ENCODE measurements around the gene C10orf95.
A peak's percentile ranks its signal among the peaks of the same experiment; 100 is the strongest.

The C10orf95 gene

DNA sequence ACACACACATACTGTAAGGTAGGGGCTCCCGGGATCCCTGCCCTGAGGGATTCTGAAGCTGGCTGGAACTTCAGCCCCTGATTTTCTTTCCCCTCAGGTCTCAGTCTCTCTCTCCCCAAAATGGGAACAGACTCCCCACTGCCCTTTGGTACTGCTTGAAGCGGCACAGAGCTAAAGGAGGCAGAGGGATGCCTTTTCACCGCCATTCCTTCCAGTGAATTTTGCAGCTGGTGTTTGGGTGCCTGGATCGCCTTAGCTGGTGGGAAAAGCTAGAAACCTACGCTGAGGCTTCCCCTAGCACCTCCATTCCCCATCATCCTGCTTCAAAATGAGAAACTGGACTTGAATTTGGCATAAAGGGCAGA, 16.2 kb downstream of the C10orf95 start:
- no peak for DNase-seq (ENCODE audit: low read depth in 3 of 3)

DNA sequence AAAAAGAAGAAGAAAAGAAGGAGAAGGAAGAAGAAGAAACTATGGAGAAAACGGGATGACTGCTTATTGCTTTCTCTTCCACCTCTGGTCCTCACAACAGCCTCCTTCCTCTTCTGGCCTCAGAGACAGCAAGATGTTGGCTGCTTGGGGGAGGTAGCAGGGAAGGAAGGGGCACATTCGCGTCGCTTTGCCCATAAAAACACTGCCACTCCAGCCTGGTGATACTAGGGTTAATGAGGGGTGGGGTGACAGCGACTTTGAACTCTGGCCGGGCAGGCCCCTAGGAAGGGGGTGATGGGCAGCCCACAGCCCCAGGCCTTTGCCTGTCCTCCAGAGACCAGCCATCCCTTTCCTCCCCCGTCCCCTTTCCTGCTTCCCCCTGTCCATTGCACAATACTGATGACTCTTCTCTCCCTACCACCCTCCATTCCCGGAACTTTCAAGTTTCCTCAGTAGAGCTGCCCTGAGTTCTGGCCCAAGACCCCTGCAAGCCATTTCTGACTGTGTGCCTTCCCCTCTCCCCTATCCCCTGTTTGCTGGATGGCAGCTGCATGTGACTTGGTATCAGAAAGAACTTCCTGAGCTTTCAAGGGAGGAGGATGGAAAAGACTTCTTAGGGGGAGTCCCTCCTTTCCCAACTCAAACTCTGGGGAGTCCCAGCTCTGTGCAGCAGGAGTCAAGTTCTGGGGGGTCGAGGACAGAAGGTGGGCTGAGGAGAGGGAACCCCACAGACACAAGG, 16.8 kb downstream of the C10orf95 start:
- DNase-seq (ENCODE audit: low read depth in 3 of 3) = no peak

DNA sequence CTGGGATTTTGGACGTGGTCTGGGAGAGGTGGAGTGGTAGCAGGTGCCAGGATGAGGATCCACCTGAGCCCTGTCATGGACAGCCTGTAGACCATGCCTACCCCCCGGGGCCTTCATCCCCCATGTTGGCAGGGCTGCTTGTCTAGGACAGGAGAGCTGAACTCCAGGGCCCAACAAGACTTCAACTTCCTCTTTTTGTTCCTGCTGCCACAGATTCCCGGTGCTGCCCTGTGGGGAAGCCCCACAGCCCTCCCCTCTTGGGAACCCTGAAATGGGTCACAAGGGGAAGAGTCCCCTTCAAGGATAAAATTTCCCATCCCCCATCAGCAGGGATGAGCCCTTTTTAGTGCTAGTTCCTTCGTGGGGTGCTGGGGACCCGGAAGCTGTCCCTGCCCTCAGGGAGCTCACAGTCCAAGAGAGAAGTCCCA, 17.7 kb downstream of the C10orf95 start:
- DNase-seq (ENCODE audit: low read depth in 3 of 3) = no peak

DNA sequence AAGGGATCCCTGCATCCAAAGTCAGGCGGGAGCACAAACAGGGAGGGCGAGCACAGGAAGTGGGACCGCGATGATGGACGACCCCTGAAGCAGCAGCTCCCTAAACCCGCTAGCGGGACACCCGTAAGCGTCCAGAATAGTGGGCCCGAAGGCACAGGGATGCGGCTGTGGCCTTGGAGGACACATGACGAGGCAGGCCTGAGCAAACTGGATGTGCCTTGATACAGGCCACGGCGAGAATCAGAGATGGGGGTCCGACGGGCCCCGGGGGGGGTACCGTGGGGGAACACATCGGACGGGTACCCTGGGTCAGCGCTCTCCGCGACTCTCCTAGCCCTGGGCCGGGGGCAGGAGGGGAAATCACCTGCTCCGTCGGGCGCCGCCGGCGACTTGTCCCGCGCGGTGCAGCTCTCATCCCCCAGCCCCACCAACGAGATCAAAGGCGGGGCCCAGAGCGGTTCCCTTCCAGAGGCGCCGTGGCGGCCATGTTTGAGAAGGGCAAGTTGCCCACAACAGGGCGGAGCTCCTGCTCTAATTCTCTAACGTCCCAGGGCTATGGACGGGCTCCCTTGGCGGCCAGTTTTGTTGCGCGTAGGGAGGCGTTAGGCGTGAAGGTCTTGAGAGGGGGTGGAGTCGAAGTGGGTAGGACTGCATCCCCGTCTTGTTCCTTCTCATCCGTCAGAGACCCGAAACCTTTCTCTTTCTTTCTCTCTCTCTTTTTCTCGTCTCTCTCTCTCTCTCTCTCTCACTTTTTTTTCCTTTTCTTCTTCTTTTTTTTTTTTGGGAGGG, 19.0 kb downstream of the C10orf95 start, which contains the start of gene CUEDC2:
Gene CUEDC2, minus strand, starts transcription at position 413 of the 789 bp plus-strand sequence. CDS start 7,386 bp downstream, outside the sequence.
- DNase-seq (ENCODE audit: low read depth in 3 of 3) = peak; percentile 95 to 96 (median 96)

DNA sequence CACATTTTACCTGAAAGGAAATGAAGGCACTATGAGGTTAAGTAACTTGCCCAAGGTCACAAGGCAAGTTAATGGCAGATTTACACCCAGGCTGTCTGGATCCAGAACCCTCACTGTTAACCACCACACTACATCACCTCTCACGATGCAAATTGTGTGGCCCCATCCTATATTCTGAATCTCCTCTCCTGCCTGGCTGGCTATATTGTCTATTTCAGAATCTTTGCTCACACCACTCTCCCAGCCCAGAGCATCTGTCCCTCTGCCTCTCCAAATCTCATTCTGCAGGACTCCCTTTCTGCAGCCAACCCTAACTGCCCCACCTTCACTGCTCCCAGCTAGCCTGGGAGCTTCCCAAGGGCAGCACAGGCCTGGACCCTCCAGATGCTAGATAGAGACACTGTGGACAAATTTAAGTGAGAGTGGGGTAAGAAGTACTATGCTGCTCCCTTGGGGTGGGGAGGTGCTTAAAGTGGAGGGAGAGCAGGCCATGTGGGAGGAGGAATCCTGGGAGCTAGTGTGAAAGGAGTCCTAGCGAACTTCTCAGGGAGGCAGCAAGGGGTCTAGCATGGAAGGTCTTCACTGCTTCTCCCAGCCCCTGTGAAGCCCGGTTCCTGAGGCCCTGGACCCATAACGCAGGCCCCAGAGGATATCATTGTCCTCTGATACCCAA, 19.8 kb downstream of the C10orf95 start:
- no peak for DNase-seq (ENCODE audit: low read depth in 3 of 3)

DNA sequence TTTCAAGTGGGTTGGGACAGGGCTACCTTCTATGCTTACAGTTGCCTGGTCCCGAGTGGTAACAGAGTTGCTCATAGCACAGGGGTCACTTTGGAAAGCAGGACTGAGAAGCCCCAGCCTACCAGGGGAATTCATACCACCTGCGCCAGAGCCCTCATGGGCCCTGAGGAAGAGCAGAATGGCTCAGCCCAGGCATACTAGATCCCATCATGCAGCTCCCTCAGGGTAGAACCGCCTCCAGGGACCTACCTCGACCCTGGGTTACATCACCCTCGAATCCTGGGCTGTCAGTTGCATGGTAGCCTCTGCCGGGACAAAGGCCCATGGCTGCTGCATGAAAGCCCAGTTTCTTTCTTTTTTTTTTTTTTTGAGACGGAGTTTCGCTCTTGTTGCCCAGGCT, 21.9 kb downstream of the C10orf95 start:
- no peak for DNase-seq (ENCODE audit: low read depth in 3 of 3)

DNA sequence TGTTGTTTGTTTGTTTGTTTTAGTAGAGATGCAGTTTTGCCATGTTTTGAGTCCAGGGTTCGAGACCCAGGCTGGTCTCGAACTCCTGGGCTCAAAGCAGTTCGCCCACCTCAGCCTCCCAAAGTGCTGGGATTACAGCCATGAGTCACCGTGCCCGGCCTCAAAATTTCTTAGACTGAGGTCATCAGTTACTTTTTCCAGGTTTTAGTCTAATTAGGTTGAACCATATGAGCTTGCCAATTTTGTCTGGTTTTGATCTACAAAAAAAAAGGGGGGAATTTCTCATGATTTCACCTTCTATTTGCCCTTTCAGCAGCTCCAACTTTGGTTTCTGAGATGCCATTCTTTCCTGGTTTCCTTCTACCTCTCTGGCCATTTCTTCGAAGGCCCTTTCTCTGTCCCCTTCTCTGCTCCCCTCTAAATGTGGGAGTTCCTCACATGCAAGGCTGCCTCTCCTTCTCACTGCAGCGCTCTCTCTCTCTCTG, 24.5 kb downstream of the C10orf95 start:
- DNase-seq (ENCODE audit: low read depth in 3 of 3) = no peak

DNA sequence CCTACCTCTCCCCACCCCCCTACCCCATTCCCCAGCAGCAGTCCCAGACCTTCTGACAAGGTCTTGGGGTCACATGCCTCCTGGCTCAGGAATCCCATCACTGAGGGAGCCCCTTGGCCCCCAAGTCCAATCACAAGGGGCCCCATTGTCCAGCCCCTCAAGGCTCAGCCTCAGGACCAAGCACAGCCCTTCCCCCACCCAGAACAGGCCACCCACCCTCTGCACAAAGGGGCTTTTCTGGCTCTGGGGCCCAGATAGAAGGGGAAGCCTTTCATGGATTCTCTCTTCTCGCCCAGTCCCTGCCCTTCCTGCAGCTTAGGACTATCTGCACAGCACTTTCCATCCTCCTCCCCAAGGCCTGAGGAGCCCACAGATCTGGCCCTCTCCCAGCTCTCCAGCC, 25.9 kb downstream of the C10orf95 start:
- DNase-seq (ENCODE audit: low read depth in 3 of 3) = no peak

DNA sequence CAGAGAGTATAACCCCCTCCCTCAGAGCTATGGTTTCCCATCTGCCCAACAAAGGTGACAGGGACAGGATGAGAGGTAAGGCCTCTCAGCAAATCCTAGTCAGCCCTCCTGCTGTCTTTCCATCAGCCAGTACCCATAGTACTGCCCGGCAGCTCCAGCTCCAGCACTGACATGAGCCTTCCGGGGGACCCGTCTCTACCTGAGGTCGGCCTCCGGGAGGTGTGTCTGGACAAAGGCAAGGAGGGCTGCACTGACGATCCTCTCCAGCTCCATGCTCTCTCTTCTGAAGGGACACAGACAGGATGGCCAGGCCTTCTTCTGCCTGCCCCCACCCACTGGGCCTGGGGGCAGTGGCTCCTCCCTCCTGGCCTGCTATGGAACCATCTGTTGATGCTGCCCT, 26.4 kb downstream of the C10orf95 start:
- DNase-seq (ENCODE audit: low read depth in 3 of 3) = no peak

DNA sequence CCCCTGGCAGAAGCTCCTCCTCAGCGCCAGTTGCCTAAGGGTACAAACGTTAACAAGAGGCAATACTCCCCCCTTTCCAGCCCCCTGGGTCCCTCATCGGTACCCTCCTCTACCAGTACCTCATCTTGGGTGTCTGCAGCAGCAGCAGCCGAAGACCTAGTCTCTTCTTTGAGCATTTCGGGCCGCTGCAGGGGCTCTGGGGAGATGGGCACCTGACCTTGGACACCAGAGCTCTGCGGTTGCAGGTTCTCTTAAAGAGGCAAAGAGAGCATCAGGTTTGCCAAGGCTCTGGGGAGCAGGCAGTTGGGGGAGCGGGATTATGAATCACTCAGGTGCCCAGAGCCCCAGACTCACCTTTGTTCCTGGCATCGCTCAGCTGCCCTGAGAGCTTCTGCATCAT, 27.2 kb downstream of the C10orf95 start:
- no peak for DNase-seq (ENCODE audit: low read depth in 3 of 3)

DNA sequence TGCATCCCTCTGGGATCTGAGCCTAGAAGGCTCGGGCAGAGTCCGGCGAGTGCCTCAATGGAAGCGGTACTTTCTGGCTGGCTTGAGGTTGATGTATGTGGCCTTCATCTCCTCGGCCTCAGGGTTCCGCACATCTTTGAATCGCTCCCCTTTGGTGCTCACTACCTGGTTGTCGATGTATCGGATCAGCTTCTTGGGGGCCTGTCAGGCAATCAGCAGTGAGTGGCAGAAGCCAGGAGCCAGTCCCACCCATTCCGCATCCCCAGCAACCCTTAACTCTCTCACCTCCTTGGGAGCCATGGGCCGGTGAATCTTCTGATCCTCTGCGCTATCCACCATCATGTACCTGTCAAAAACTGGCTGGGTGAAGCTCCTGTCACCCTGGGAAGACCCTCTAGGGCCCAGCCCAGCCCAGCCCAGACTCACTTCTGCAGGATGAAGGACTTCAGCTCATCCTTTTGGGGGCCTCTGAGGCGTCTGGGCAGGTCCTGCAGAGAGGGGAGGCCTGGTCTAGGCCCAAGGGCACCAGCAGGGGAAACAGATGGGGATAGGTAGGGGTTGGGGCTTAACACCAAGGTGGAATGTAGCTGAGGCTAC, 27.9 kb downstream of the C10orf95 start:
- DNase-seq (ENCODE audit: low read depth in 3 of 3) = no peak

DNA sequence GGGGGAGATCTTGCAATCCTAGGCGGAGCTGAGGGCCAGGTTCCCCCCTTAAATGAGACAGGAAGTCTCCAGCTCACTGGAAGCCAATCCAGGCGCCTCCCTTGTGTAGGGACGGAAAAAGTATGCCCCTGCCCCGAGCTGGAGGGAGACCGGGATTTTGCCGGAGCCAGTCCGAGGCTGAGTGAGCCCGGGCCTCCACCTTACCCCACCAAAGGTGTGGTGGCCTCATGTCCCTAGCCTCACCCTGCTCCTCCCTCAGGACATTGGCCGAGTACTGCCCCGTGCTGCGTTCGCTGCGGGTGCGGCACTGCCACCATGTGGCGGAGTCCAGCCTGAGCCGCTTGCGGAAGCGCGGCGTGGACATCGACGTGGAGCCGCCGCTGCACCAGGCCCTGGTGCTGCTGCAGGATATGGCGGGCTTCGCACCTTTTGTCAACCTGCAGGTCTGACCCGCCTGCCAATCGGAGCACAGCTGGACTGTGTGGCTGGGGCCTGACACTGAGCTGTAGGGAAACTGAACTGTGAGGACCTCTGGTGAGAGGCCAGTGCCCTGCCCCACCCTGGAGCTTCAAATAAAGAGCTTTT, 28.7 kb downstream of the C10orf95 start:
- no peak for DNase-seq (ENCODE audit: low read depth in 3 of 3)

DNA sequence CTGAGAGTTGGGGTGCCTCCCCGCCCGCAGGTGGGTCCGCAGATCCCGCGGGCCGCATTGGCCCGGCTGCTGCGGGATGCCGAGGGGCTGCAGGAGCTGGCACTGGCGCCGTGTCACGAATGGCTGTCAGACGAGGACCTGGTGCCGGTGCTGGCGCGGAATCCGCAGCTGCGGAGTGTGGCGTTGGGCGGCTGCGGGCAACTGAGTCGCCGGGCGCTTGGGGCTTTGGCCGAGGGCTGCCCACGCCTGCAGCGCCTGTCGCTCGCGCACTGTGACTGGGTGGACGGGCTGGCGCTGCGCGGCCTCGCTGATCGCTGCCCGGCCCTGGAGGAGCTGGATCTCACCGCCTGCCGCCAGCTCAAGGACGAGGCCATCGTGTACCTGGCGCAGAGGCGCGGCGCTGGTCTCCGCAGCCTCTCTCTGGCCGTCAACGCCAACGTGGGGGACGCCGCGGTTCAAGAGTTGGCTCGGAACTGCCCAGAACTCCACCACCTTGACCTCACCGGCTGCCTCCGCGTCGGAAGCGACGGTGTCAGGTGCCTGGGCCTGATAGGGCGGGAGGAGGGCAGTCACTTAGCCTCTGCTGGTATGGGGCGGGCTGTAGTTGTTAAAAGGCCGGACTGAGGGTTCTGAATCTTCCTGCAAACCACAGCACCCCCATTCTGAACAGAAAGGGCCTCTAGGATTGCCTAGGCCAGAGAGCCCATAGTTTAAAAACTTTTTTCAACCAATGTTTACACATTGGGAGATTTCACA, 29.4 kb downstream of the C10orf95 start:
- DNase-seq (ENCODE audit: low read depth in 3 of 3) = no peak

DNA sequence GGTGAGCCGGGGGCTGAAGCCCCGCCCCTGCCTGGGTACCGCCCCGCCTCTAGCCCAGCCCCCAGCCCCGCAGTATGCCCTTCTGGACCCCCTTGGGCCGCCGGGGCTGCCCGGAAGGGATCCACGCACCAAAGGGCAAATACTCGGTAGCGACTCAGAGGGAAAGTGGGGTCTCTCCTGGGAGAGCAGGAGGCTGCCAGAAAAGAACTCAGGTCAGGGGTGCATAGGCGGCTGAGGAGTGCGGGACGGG, 29.9 kb downstream of the C10orf95 start:
- no peak for DNase-seq (ENCODE audit: low read depth in 3 of 3)

DNA sequence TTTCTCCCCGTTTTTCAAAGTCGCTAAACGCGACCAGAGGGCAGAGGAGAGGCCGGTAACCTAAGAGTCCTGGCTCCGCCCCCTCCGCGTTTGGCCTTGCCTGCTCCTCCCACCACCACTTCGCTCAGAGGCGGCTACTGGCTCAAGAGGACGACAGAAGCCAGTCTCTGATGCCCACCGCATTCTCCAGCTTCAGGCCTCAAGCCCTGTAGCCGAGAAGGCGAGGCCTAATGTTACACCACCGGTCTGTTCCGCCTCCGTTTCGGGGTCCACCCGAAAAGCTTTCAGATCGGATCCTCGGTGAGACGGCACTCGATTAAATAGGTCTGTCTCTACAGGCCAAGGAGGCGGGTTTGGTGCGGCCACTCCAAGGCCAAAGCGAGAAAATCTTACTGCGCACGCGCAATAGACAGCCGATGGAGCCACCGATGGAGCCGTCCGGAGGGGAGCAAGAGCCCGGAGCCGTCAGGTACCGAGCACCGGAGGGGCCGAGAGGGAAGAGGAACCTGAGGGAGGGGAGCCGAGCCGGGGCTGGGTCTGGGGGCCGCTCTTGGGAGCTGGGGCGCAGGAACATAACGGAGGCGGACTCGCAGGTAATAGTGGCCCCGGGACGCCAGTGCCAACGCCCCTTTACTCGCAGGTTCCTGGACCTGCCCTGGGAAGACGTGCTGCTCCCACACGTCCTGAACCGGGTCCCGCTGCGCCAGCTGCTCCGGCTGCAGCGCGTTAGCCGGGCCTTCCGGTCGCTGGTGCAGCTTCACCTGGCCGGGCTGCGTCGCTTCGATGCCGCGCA, 30.4 kb downstream of the C10orf95 start, which contains the start of gene FBXL15:
Gene FBXL15, plus strand, starts transcription at position 123 of the 793 bp plus-strand sequence. Its CDS starts 294 bp downstream, at position 417.
- DNase-seq (ENCODE audit: low read depth in 3 of 3) = peak; percentile 94 to 99 (median 96)

DNA sequence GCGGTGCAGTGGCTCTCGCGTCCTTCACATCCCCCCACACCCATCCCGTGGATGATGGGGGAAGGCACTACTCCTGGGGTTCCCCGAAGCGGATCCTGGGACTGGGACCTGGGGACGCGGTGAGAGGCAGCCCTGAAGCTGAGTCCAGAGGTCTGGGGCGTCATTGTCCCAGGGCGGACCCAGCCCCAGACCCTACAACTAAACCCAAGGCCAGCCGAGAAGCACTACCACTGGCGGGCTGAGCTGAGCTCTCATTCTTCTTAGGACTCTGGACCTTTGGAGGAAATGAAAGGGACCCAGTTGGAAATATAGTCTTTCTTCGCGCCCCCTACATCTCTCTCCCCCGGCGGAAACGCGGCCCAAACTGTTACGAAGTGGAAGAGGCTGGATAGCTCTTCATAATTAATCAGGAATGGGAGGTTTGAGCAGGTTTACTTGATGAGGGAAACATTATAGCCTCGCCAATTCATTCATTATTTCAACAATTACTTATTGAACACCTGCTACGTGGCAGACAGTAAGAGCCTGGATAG, 31.1 kb downstream of the C10orf95 start:
- DNase-seq (ENCODE audit: low read depth in 3 of 3) = no peak

DNA sequence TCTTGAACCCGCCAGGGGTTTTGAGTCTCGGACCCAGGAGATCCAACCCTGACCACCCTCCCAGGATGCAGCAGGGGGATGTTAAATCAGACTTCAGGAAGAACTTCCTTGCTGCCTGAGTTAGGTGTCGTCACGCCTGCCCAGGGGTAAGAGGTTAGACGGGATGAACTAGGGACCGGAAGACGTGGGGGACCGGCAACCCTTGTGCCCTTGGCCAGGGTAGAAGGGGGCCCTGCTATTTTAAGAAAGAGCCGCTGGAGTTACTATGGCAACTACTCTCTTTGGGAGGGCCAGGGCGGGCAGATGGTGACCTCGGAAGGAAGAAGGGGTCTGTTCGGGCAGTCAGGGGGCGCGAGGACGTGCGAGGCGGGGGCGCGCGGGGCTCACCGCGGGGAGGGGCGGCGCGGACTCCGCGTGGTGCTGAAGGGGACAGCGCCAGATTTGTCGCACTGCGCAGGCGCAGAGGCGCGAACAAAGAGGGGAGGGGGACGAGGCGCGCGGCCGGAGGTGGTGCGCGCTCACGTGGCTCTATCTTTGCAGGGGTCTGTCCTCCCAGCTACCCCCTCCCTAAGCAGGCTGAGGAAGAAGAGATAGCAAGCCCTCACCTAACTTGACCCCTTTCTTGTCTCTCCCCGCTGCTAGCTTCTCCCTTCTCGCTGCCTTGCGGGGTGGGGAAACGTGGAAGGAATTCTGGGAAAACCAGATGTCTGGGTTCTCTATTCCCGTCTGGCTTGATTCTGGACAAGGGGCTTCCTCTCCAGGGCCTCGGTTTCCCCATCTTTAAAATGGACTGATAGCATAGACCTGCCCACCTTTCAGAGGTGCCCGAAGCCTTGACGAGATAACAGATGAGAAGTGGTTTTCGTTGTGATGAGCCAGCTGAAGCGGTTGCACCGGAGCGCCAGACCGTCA, 31.8 kb downstream of the C10orf95 start:
- peak in 1 of 3 donors; percentile 52 for DNase-seq (ENCODE audit: low read depth in 3 of 3)

DNA sequence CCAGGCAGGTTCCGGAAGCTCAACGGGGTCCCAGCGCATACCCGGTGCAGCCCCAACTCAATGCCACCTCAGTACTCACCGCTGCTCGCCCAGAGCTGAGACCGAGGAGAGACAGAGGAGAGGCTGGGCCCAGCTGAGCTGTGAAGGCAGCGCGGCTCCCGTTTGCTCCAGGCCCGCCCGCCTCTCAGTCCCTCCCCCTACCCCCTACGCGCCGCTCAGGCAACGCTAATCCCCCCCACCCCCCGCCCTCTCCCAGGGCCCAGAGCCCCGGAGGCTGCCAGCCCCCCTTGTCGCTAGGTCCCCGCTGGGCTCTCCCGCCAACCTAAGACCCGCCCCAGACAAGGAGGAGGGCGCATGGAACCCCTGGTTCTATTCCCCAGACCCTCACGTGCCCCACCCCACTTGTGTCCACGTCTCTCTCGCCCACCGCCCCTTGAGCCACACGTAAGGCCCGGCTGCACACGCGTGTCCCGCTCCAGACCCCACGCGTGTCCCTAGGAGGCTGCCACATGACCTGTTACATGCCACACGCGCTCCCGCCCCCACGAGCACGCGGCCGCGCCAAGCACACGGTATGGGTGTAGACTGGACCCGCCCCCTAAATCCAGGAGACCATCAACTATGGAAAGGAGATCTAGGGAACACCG, 32.6 kb downstream of the C10orf95 start, which contains the start of gene PSD:
Gene PSD, minus strand, starts transcription at position 164 of the 647 bp plus-strand sequence. CDS start 1,747 bp downstream, outside the sequence.
- DNase-seq (ENCODE audit: low read depth in 3 of 3) = no peak

Data from stimulated activated CD4-positive, alpha-beta T cell treated with anti-CD3 and anti-CD28 coated beads, TNF-alpha, amount 100 ng/mL, for 48 hours (primary cell).